Measurements from ENCODE around the gene DCLK1.

Gene DCLK1

GRCh38 chr13:36089130-36089647 lies 42.0 kb downstream of the DCLK1 start:
- TF ChIP-seq CTCF (IDR thresholded peaks at IDR 0.05; ENCODE audit: poor library complexity, severe bottlenecking) = no peak
- no peak for DNase-seq (ENCODE audit: low spot score)

GRCh38 chr13:36088463-36088862 lies 42.7 kb downstream of the DCLK1 start:
- ATAC-seq (ENCODE audit: low read depth) (no peak), DNase-seq (ENCODE audit: low spot score) (no peak)
- H3K27ac ChIP-seq (ENCODE audit: poor library complexity, severe bottlenecking) = no peak overlapping the region
- H3K27me3 ChIP-seq (ENCODE audit: insufficient read depth, poor library complexity, severe bottlenecking) = no peaks in the 10 kb centered on the region
- H3K4me3 ChIP-seq (ENCODE audit: severe bottlenecking) = no peak overlapping the region
- H3K36me3 ChIP-seq (ENCODE audit: low read depth) = no peaks in the 10 kb centered on the region
- TF ChIP-seq CTCF (IDR thresholded peaks at IDR 0.05; ENCODE audit: poor library complexity, severe bottlenecking) = no peak
- no peaks in the 10 kb centered on the region for H3K4me1 ChIP-seq (ENCODE audit: insufficient read depth, poor library complexity, severe bottlenecking)
- no peaks in the 10 kb centered on the region for H3K9me3 ChIP-seq (ENCODE audit: severe bottlenecking)

More at GRCh38 chr13:36089130-36089647, 42.0 kb downstream of the DCLK1 start:
- Histone ChIP-seq H3K27me3 (ENCODE audit: insufficient read depth, poor library complexity, severe bottlenecking) (no peaks in the 10 kb centered on the region), H3K9me3 (ENCODE audit: severe bottlenecking) (no peaks in the 10 kb centered on the region), H3K36me3 (ENCODE audit: low read depth) (no peaks in the 10 kb centered on the region), H3K4me3 (ENCODE audit: severe bottlenecking) (no peak overlapping the region), H3K27ac (ENCODE audit: poor library complexity, severe bottlenecking) (no peak overlapping the region), H3K4me1 (ENCODE audit: insufficient read depth, poor library complexity, severe bottlenecking) (no peaks in the 10 kb centered on the region)
- ATAC-seq (ENCODE audit: low read depth) = no peak

- no peaks in the 10 kb centered on the region for H3K4me1 ChIP-seq (ENCODE audit: insufficient read depth, poor library complexity, severe bottlenecking)
- DNase-seq (ENCODE audit: low spot score) = no peak
- no peak for TF ChIP-seq CTCF (IDR thresholded peaks at IDR 0.05; ENCODE audit: poor library complexity, severe bottlenecking)
- H3K27me3 ChIP-seq (ENCODE audit: insufficient read depth, poor library complexity, severe bottlenecking) = no peaks in the 10 kb centered on the region
- no peak overlapping the region for H3K27ac ChIP-seq (ENCODE audit: poor library complexity, severe bottlenecking)
- ATAC-seq (ENCODE audit: low read depth) = peak; percentile 54
- no peak overlapping the region for H3K4me3 ChIP-seq (ENCODE audit: severe bottlenecking)
- no peaks in the 10 kb centered on the region for H3K36me3 ChIP-seq (ENCODE audit: low read depth)
- H3K9me3 ChIP-seq (ENCODE audit: severe bottlenecking) = no peaks in the 10 kb centered on the region
These were observed 43.2 kb downstream of the DCLK1 start for GRCh38 chr13:36088001-36088400.

- ATAC-seq (ENCODE audit: low read depth) = no peak
- no peaks in the 10 kb centered on the region for H3K9me3 ChIP-seq (ENCODE audit: severe bottlenecking)
- no peak for TF ChIP-seq CTCF (IDR thresholded peaks at IDR 0.05; ENCODE audit: poor library complexity, severe bottlenecking)
- H3K4me1 ChIP-seq (ENCODE audit: insufficient read depth, poor library complexity, severe bottlenecking) = no peaks in the 10 kb centered on the region
- H3K27ac ChIP-seq (ENCODE audit: poor library complexity, severe bottlenecking) = no peak overlapping the region
- H3K36me3 ChIP-seq (ENCODE audit: low read depth) = no peaks in the 10 kb centered on the region
- H3K4me3 ChIP-seq (ENCODE audit: severe bottlenecking) = no peak overlapping the region
- H3K27me3 ChIP-seq (ENCODE audit: insufficient read depth, poor library complexity, severe bottlenecking) = no peaks in the 10 kb centered on the region
- no peak for DNase-seq (ENCODE audit: low spot score)
These were observed 45.1 kb downstream of the DCLK1 start for GRCh38 chr13:36086117-36086516.

- no peak overlapping the region for H3K27ac ChIP-seq (ENCODE audit: poor library complexity, severe bottlenecking)
- H3K9me3 ChIP-seq (ENCODE audit: severe bottlenecking) = no peaks in the 10 kb centered on the region
- no peaks in the 10 kb centered on the region for H3K27me3 ChIP-seq (ENCODE audit: insufficient read depth, poor library complexity, severe bottlenecking)
- no peak overlapping the region for H3K4me3 ChIP-seq (ENCODE audit: severe bottlenecking)
- no peaks in the 10 kb centered on the region for H3K4me1 ChIP-seq (ENCODE audit: insufficient read depth, poor library complexity, severe bottlenecking)
- ATAC-seq (ENCODE audit: low read depth) (no peak), DNase-seq (ENCODE audit: low spot score) (no peak)
- H3K36me3 ChIP-seq (ENCODE audit: low read depth) = no peaks in the 10 kb centered on the region
- no peak for TF ChIP-seq CTCF (IDR thresholded peaks at IDR 0.05; ENCODE audit: poor library complexity, severe bottlenecking)
These were observed 47.1 kb downstream of the DCLK1 start for GRCh38 chr13:36084131-36084530.
